ENCODE results near the gene CPA1.

The CPA1 gene

GRCh38 chr7:130432886-130433285 lies 52.6 kb downstream of the CPA1 start:
- no peak for DNase-seq

GRCh38 chr7:130433301-130433700 lies 53.0 kb downstream of the CPA1 start:
- no peak for DNase-seq

GRCh38 chr7:130435311-130435854 lies 55.1 kb downstream of the CPA1 start:
- no peak for DNase-seq

GRCh38 chr7:130436253-130436652 lies 56.0 kb downstream of the CPA1 start:
- no peak for DNase-seq
